ENCODE measurements around the gene KLHL30. TPM values are rescaled to one million over a fixed set of nuclear protein-coding genes. Genes with fewer than 3 reads are reported as not detected.

KLHL30 gene, protein sequence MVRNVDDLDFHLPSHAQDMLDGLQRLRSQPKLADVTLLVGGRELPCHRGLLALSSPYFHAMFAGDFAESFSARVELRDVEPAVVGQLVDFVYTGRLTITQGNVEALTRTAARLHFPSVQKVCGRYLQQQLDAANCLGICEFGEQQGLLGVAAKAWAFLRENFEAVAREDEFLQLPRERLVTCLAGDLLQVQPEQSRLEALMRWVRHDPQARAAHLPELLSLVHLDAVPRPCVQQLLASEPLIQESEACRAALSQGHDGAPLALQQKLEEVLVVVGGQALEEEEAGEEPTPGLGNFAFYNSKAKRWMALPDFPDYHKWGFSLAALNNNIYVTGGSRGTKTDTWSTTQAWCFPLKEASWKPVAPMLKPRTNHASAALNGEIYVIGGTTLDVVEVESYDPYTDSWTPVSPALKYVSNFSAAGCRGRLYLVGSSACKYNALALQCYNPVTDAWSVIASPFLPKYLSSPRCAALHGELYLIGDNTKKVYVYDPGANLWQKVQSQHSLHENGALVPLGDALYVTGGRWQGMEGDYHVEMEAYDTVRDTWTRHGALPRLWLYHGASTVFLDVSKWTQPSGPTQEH
- total RNA-seq = 0.62 TPM in 1 of 2 replicates, not detected in the other

GRCh38 chr2:238138331-238139195, at the start of gene KLHL30:
Gene KLHL30 (plus strand): TSS chr2:238138668. CDS start chr2:238140755, 2,087 bp downstream.

GRCh38 chr2:238100049-238100820, 38.2 kb upstream of the KLHL30 start, which contains the start of gene ESPNL:
Gene ESPNL (plus strand): TSS chr2:238100340. CDS start chr2:238100420, 80 bp downstream.

GRCh38 chr2:238158509-238159070, 20.1 kb downstream of the KLHL30 start, which contains the start of gene ERFE:
Gene ERFE (plus strand): TSS chr2:238158970. CDS start chr2:238159008, 38 bp downstream.

Other genes with a start within 250 kb of the KLHL30 start
- 55.9 and 68.2 TPM in 2 replicates for gene UBE2F, start 171.7 kb upstream of the KLHL30 start, total RNA-seq
- gene SCLY, start 77.7 kb upstream of the KLHL30 start, total RNA-seq = 15.9 and 17.8 TPM in 2 replicates
- gene ESPNL, start 38.3 kb upstream of the KLHL30 start, total RNA-seq = 4.5 and 9.2 TPM in 2 replicates
- 2.1 and 3.1 TPM in 2 replicates for gene ERFE, start 20.3 kb downstream of the KLHL30 start, total RNA-seq
- 22.8 and 26.9 TPM in 2 replicates for gene ILKAP, start 65.0 kb downstream of the KLHL30 start, total RNA-seq
- gene HES6, start 101.4 kb downstream of the KLHL30 start, total RNA-seq = 2.1 and 5.5 TPM in 2 replicates
- gene PER2, start 149.9 kb downstream of the KLHL30 start, total RNA-seq = 7.2 and 7.4 TPM in 2 replicates
- gene TRAF3IP1, start 181.8 kb downstream of the KLHL30 start, total RNA-seq = 10.0 and 10.8 TPM in 2 replicates

All from uterine smooth muscle cell (primary cell).